Trophoblast cell (in vitro differentiated cells and primary cell): ENCODE data around the gene ACAD8.
A peak's percentile ranks its signal among the peaks of the same experiment; 100 is the strongest.

Experiments used
- DNase-seq, 2 donors: peaks; one replicate each; pipeline ENCODE4 v3.0.0-alpha.2; 2016
- H2AFZ ChIP-seq: 2 replicates; pipeline ENCODE4 v1.6.1; 2013; ENCODE audit warnings: low read length, moderate library complexity, mild to moderate bottlenecking; ENCODE audit not compliant: insufficient read depth, poor library complexity
- H2AK5ac ChIP-seq: 2 replicates; pipeline ENCODE4 v1.6.1; 2013; ENCODE audit warnings: mild to moderate bottlenecking, low read length
- H2BK120ac ChIP-seq: 2 replicates; pipeline ENCODE4 v1.6.1; 2013; ENCODE audit warnings: low read length, mild to moderate bottlenecking, moderate library complexity; ENCODE audit not compliant: insufficient read depth, poor library complexity
- H2BK12ac ChIP-seq: 2 replicates; pipeline ENCODE4 v1.6.1; 2013; ENCODE audit warnings: mild to moderate bottlenecking, low read length, moderate library complexity
- H2BK5ac ChIP-seq: 2 replicates; pipeline ENCODE4 v1.6.1; 2013; ENCODE audit warnings: low read length, low read depth, moderate library complexity, mild to moderate bottlenecking; ENCODE audit not compliant: poor library complexity
- H3K14ac ChIP-seq: 2 replicates; pipeline ENCODE4 v1.6.1; 2013; ENCODE audit warnings: mild to moderate bottlenecking, low read length
- H3K18ac ChIP-seq: 2 replicates; pipeline ENCODE4 v1.6.1; 2013; ENCODE audit warnings: mild to moderate bottlenecking, low read length
- H3K23ac ChIP-seq: 2 replicates; pipeline ENCODE4 v1.6.1; 2013; ENCODE audit warnings: low read length
- H3K27ac ChIP-seq: 2 replicates; pipeline ENCODE4 v1.5.1; 2013; ENCODE audit warnings: low read depth, mild to moderate bottlenecking, inconsistent platforms, low read length, moderate library complexity
- H3K27me3 ChIP-seq: 2 replicates; pipeline ENCODE4 v1.6.1; 2013; ENCODE audit warnings: inconsistent platforms, mild to moderate bottlenecking, low read length, moderate library complexity; ENCODE audit not compliant: insufficient read depth
- H3K36me3 ChIP-seq, 2 experiments: 1 replicate in 1 of 2; 2 replicates in 1 of 2; pipeline ENCODE4 v1.6.1; 2013; ENCODE audit warnings: low read length in 2 of 2, mild to moderate bottlenecking in 2 of 2, moderate library complexity in 1 of 2; ENCODE audit not compliant: insufficient read depth in 2 of 2, control insufficient read depth in 1 of 2
- H3K4ac ChIP-seq: 2 replicates; pipeline ENCODE4 v1.6.1; 2013; ENCODE audit warnings: low read depth, mild to moderate bottlenecking, low read length, moderate library complexity
- H3K4me1 ChIP-seq, 2 experiments: 1 replicate in 1 of 2; 2 replicates in 1 of 2; pipeline ENCODE4 v1.6.1; 2013; ENCODE audit warnings: low read length in 2 of 2, mild to moderate bottlenecking in 2 of 2, moderate library complexity in 1 of 2; ENCODE audit not compliant: insufficient read depth in 2 of 2, control insufficient read depth in 1 of 2
- H3K4me2 ChIP-seq: 2 replicates; pipeline ENCODE4 v1.6.1; 2013; ENCODE audit warnings: inconsistent platforms, mild to moderate bottlenecking, low read length, moderate library complexity
- H3K4me3 ChIP-seq: 2 replicates; pipeline ENCODE4 v1.5.1; 2013; ENCODE audit warnings: mild to moderate bottlenecking, low read depth, low read length, inconsistent platforms
- H3K79me1 ChIP-seq: one replicate; pipeline ENCODE4 v1.6.1; 2013; ENCODE audit warnings: low read length
- H3K79me2 ChIP-seq: 2 replicates; pipeline ENCODE4 v1.6.1; 2013; ENCODE audit warnings: low read length, mild to moderate bottlenecking; ENCODE audit not compliant: control insufficient read depth, insufficient read depth, poor library complexity
- H3K9ac ChIP-seq: 2 replicates; pipeline ENCODE4 v1.6.1; 2013; ENCODE audit warnings: mild to moderate bottlenecking, low read length
- H3K9me3 ChIP-seq: 2 replicates; pipeline ENCODE4 v1.6.1; 2013; ENCODE audit warnings: low read depth, mild to moderate bottlenecking, control low read depth, inconsistent platforms, low read length; ENCODE audit not compliant: insufficient read depth
- H4K12ac ChIP-seq: 2 replicates; pipeline ENCODE4 v1.6.1; 2013; ENCODE audit warnings: low read depth, mild to moderate bottlenecking, low read length, moderate library complexity
- H4K8ac ChIP-seq: 2 replicates; pipeline ENCODE4 v1.6.1; 2013; ENCODE audit warnings: low read depth, mild to moderate bottlenecking, low read length, moderate library complexity
- H4K91ac ChIP-seq: one replicate; pipeline ENCODE4 v1.6.1; 2013; ENCODE audit warnings: low read depth, mild to moderate bottlenecking, low read length, moderate library complexity
- WGBS: extraction: QIAGEN DNeasy Blood & Tissue Kit; methylation state at CpG from one replicate; pipeline ENCODE4 v1.1.7; 2013; ENCODE audit warnings: missing lambda C conversion rate; ENCODE audit not compliant: insufficient read length, insufficient coverage; ENCODE audit errors: extremely low coverage; 5-methylcytosine and 5-hydroxymethylcytosine counted together

Gene ACAD8

GRCh38 chr11:134261626-134262488, 8.5 kb downstream of the ACAD8 start:
- H3K27me3 ChIP-seq = no peaks in the 10 kb centered on the region
- H2AK5ac ChIP-seq = no peak overlapping the region
- no peak overlapping the region for H3K14ac ChIP-seq
- no peak overlapping the region for H3K23ac ChIP-seq
- no peak overlapping the region for H3K4me2 ChIP-seq
- no peak overlapping the region for H2BK120ac ChIP-seq
- H2BK5ac ChIP-seq = no peak overlapping the region
- no peak overlapping the region for H4K91ac ChIP-seq
- no peaks in the 10 kb centered on the region for H3K9me3 ChIP-seq
- no peaks in the 10 kb centered on the region for H3K4me1 ChIP-seq
- H3K4ac ChIP-seq = no peak overlapping the region
- no peaks in the 10 kb centered on the region for H3K79me1 ChIP-seq
- H2BK12ac ChIP-seq = no peak overlapping the region
- no peak overlapping the region for H3K18ac ChIP-seq
- H3K36me3 ChIP-seq = peaks cover 30 to 32% of the 10 kb centered on the region in 2 experiments
- DNase-seq = peak; percentile 21 to 58
- no peak overlapping the region for H3K4me3 ChIP-seq
- WGBS = no CpG with 5 or more reads among the region's 14 CpGs
- no peaks in the 10 kb centered on the region for H3K79me2 ChIP-seq
- no peak overlapping the region for H3K9ac ChIP-seq
- no peak overlapping the region for H4K8ac ChIP-seq
- no peak overlapping the region for H3K27ac ChIP-seq
- H4K12ac ChIP-seq = peak overlapping the region; percentile 20
- H2AFZ ChIP-seq = no peak overlapping the region

GRCh38 chr11:134264966-134265764, 11.8 kb downstream of the ACAD8 start:
- Histone ChIP-seq H3K27me3 (no peaks in the 10 kb centered on the region), H3K4ac (no peak overlapping the region), H3K4me2 (no peak overlapping the region), H2AK5ac (no peak overlapping the region), H4K8ac (no peak overlapping the region), H2BK120ac (no peak overlapping the region), H3K4me1 (peaks cover 2 to 4% of the 10 kb centered on the region in 2 experiments), H4K12ac (no peak overlapping the region), H3K79me2 (no peaks in the 10 kb centered on the region), H2AFZ (no peak overlapping the region), H3K36me3 (peaks cover 16 to 21% of the 10 kb centered on the region in 2 experiments), H3K79me1 (no peaks in the 10 kb centered on the region), H3K9me3 (no peaks in the 10 kb centered on the region), H3K14ac (no peak overlapping the region), H3K23ac (no peak overlapping the region), H3K4me3 (no peak overlapping the region), H3K18ac (no peak overlapping the region), H2BK5ac (no peak overlapping the region), H4K91ac (no peak overlapping the region), H3K27ac (no peak overlapping the region), H3K9ac (no peak overlapping the region), H2BK12ac (no peak overlapping the region)
- no CpG with 5 or more reads among the region's 7 CpGs for WGBS
- peak; percentile 78 to 92 for DNase-seq

- Histone ChIP-seq H3K18ac (no peak overlapping the region), H4K8ac (no peak overlapping the region), H2AFZ (no peak overlapping the region), H2BK120ac (no peak overlapping the region), H3K4me3 (no peak overlapping the region), H3K4ac (no peak overlapping the region), H2BK5ac (no peak overlapping the region), H3K36me3 (peaks cover 10 to 16% of the 10 kb centered on the region in 2 experiments), H3K79me1 (no peaks in the 10 kb centered on the region), H3K27me3 (no peaks in the 10 kb centered on the region), H3K14ac (no peak overlapping the region), H3K4me2 (no peak overlapping the region), H4K91ac (no peak overlapping the region), H3K9me3 (no peaks in the 10 kb centered on the region), H3K79me2 (no peaks in the 10 kb centered on the region), H3K9ac (no peak overlapping the region), H2BK12ac (no peak overlapping the region), H2AK5ac (no peak overlapping the region), H3K4me1 (peaks cover 2 to 5% of the 10 kb centered on the region in 2 experiments), H4K12ac (no peak overlapping the region), H3K27ac (no peak overlapping the region), H3K23ac (no peak overlapping the region)
- no CpG with 5 or more reads among the region's 5 CpGs for WGBS
- DNase-seq = peak in 1 of 2 donors; percentile 19
Observed at GRCh38 chr11:134266440-134266839, 13.1 kb downstream of the ACAD8 start.

DNA sequence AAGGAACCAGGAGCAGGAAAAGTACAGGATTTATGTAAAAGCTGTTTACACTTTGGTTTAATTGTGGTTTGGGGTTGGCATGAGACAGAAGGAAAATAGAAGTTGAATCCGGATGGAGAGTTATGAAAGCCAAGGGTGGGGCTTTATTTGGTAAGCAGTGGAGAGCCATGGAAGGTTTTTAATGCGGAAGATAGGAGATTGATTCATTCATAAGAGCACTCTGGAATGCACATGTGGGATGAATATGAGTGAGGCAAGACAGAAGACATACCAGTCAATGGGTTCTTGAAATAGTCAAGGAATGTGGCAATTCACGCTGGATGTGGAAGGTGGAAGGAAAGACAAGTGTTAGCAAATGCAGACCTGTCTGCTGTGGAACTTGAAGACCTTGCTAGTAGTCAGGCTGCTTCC, 13.5 kb downstream of the ACAD8 start:
- H3K4me3 ChIP-seq = no peak overlapping the region
- no CpG with 5 or more reads among the region's 3 CpGs for WGBS
- H3K79me2 ChIP-seq = no peaks in the 10 kb centered on the region
- H3K4me1 ChIP-seq = peaks cover 2 to 5% of the 10 kb centered on the region in 2 experiments
- DNase-seq = peak; percentile 77 to 95
- no peaks in the 10 kb centered on the region for H3K9me3 ChIP-seq
- H3K36me3 ChIP-seq = peaks cover 7 to 12% of the 10 kb centered on the region in 2 experiments
- H3K79me1 ChIP-seq = no peaks in the 10 kb centered on the region
- H3K27ac ChIP-seq = no peak overlapping the region
- no peaks in the 10 kb centered on the region for H3K27me3 ChIP-seq
- no peak overlapping the region for H2AFZ ChIP-seq
- H3K4me2 ChIP-seq = no peak overlapping the region
- H2BK120ac ChIP-seq = no peak overlapping the region
- H3K23ac ChIP-seq = no peak overlapping the region
- no peak overlapping the region for H3K4ac ChIP-seq
- H3K9ac ChIP-seq = no peak overlapping the region
- H4K12ac ChIP-seq = no peak overlapping the region
- H4K91ac ChIP-seq = no peak overlapping the region
- H3K18ac ChIP-seq = no peak overlapping the region
- no peak overlapping the region for H2BK5ac ChIP-seq
- H2BK12ac ChIP-seq = no peak overlapping the region
- no peak overlapping the region for H3K14ac ChIP-seq
- H4K8ac ChIP-seq = no peak overlapping the region
- H2AK5ac ChIP-seq = no peak overlapping the region
